Heart left ventricle (tissue), 16 donors: ENCODE data around the gene GALNTL6. TPM values are rescaled to one million over a fixed set of nuclear protein-coding genes. Genes with fewer than 3 reads are reported as not detected.
A peak's percentile ranks its signal among the peaks of the same experiment; 100 is the strongest.

Experiments
- ATAC-seq, 4 donors: fragments of 200-7000 bp; cut with Tn5 transposase; one replicate each; pipeline ENCODE4 v1.9.1; 2020 to 2022; ENCODE audit warnings: moderate library complexity in 4 of 4, mild to moderate bottlenecking in 3 of 4, moderate number of reproducible peaks in 1 of 4
- DNase-seq, 5 donors: peaks; one replicate each; pipeline ENCODE4 v3.0.0-alpha.2; 2020
- H3K27ac ChIP-seq, 12 donors: fragments of 200-600 bp; sonication (generic) in 4 of 12; one replicate each; pipeline versions ENCODE4 v1.5.0 to v1.8.0; 2016 to 2022; ENCODE audit warnings: mild to moderate bottlenecking in 2 of 12
- H3K27me3 ChIP-seq, 9 donors: fragments of 200-600 bp; sonication (generic) in 2 of 9; one replicate each; pipeline versions ENCODE4 v1.5.1 to v1.8.0; 2016 to 2022; ENCODE audit warnings: mild to moderate bottlenecking in 3 of 9
- H3K36me3 ChIP-seq, 9 donors: fragments of 200-600 bp; sonication (generic) in 2 of 9; one replicate each; pipeline versions ENCODE4 v1.5.0 to v1.8.0; 2018 to 2022; ENCODE audit warnings: mild to moderate bottlenecking in 2 of 9
- H3K4me1 ChIP-seq, 12 donors: fragments of 200-600 bp; sonication (generic) in 4 of 12; one replicate each; pipeline versions ENCODE4 v1.5.0 to v1.8.0; 2016 to 2022; ENCODE audit warnings: mild to moderate bottlenecking in 3 of 12
- H3K4me3 ChIP-seq, 12 donors: fragments of 200-600 bp; sonication (generic) in 4 of 12; one replicate each; pipeline versions ENCODE4 v1.5.0 to v1.8.0; 2017 to 2022; ENCODE audit warnings: mild to moderate bottlenecking in 9 of 12, moderate library complexity in 4 of 12
- H3K9me3 ChIP-seq, 12 donors: fragments of 200-600 bp; sonication (generic) in 4 of 12; one replicate each; pipeline versions ENCODE4 v1.5.0 to v1.8.0; 2016 to 2022; ENCODE audit warnings: mild to moderate bottlenecking in 1 of 12
- POLR2A ChIP-seq, 2 donors: fragments of 450-650 bp; IDR thresholded peaks; one replicate each; pipeline ENCODE4 v1.6.1; 2017; ENCODE audit warnings: antibody characterized with exemption in 2 of 2, mild to moderate bottlenecking in 2 of 2, moderate library complexity in 2 of 2
- WGBS, 4 donors: extraction: QIAGEN DNeasy Blood & Tissue Kit in 2 of 4; methylation state at CpG; one replicate each; pipeline versions ENCODE4 v1.1.5 to v1.1.7; 2013 to 2018; 5-methylcytosine and 5-hydroxymethylcytosine counted together
- intact Hi-C, 10 donors: fragments of 100-400 bp; cut with DNase I; formaldehyde crosslinking; loops; one replicate each; pipeline versions ENCODE4 v1.11.1 to v1.14.2; 2022
- polyA plus RNA-seq, 2 donors: library from polyadenylated mRNA; stranded (reverse); fragments of 200-250 nt; gene quantifications; one replicate each; pipeline ENCODE4 v1.2.3, GENCODE V29; 2013
- total RNA-seq, 9 donors: library from RNA; depleted of rRNA in 2 of 9; stranded (reverse); fragments of >200 nt in 2 of 9; fragmentation: NEBNext Ultra II Directional in 3 of 9; extraction: Animal tissue kit (Norgen Biotek cat#: 25700) in 3 of 9; gene quantifications; one replicate each; pipeline versions ENCODE4 v1.1.0 to v1.2.4, GENCODE V29; 2016 to 2023
- TF ChIP-seq, protein P1 (sequence below), 12 donors: fragments of 200-600 bp; sonication (generic) in 4 of 12; IDR thresholded peaks; one replicate each; pipeline versions ENCODE4 v1.5.0 to v1.8.0; 2018 to 2022; ENCODE audit warnings: antibody characterized with exemption in 12 of 12, mild to moderate bottlenecking in 5 of 12
- donor health status: ischemic (EF 13 %, LVEDD 7.1; RV severe dilation, severe dysfunction).
- donor health status: healthy with polysubstance abuse.
- donor health status: DM: no; HTN: yes; CAD: no.
- donor health status: DM: no; HTN: no; CAD: no.
- donor health status: ischemic (EF 25% LVEDD 6.9; RV normal size, moderate dysfunction).
- donor health status: ischemic (EF 25% LVEDD 5.7; RV mildly dilated, moderate dysfunction).
- donor health status: healthy.
- donor health status: DM: yes; HTN: yes; CAD: no.
- donor health status: ischemic (EF 35%, LVEDD 5.7; RV mildly dilated, moderate dysfunction).
- donor health status: nonischemic (EF 11% LVEDD 7.7; RV severe dilation, severe dysfunction).
- donor health status: DM: yes; HTN: yes; CAD: no.
- donor health status: PGD.
- donor health status: ischemic (EF 29% LVEDD 5.4; RV normal size, mild dysfunction).
- donor health status: nonischemic (EF 23%, LVEDD 6.1; RV moderate dilation, normal function).

The GALNTL6 gene
- total and polyA plus RNA-seq, 11 donors, result 0.33 to 0.52 TPM; not detected in 9

- WGBS, 4 donors, result 2 to 6% (median 4%) methylated on average over 8 to 12 of the region's 12 CpGs
- peak in 1 of 4 donors; percentile 34 for ATAC-seq
- Histone ChIP-seq H3K27ac (no peak overlapping the region), H3K4me1 (peaks cover 0 to 21% (median 2%) of the 10 kb centered on the region in 12 donors), H3K4me3 (peak overlapping the region in 6 of 12 donors; percentile 9 to 49 (median 39)), H3K36me3 (no peaks in the 10 kb centered on the region), H3K27me3 (peaks cover 11 to 50% (median 25%) of the 10 kb centered on the region in 9 donors), H3K9me3 (no peaks in the 10 kb centered on the region)
- intact Hi-C loops, result no loop called here
- no peak for DNase-seq
- TF ChIP-seq, protein P1, sequence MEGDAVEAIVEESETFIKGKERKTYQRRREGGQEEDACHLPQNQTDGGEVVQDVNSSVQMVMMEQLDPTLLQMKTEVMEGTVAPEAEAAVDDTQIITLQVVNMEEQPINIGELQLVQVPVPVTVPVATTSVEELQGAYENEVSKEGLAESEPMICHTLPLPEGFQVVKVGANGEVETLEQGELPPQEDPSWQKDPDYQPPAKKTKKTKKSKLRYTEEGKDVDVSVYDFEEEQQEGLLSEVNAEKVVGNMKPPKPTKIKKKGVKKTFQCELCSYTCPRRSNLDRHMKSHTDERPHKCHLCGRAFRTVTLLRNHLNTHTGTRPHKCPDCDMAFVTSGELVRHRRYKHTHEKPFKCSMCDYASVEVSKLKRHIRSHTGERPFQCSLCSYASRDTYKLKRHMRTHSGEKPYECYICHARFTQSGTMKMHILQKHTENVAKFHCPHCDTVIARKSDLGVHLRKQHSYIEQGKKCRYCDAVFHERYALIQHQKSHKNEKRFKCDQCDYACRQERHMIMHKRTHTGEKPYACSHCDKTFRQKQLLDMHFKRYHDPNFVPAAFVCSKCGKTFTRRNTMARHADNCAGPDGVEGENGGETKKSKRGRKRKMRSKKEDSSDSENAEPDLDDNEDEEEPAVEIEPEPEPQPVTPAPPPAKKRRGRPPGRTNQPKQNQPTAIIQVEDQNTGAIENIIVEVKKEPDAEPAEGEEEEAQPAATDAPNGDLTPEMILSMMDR (IDR thresholded peaks at IDR 0.05), result no peak
- no peak for TF ChIP-seq POLR2A (IDR thresholded peaks at IDR 0.05)
These were observed 905 bp upstream of the GALNTL6 start for GRCh38 chr4:171812333-171812664.

DNA sequence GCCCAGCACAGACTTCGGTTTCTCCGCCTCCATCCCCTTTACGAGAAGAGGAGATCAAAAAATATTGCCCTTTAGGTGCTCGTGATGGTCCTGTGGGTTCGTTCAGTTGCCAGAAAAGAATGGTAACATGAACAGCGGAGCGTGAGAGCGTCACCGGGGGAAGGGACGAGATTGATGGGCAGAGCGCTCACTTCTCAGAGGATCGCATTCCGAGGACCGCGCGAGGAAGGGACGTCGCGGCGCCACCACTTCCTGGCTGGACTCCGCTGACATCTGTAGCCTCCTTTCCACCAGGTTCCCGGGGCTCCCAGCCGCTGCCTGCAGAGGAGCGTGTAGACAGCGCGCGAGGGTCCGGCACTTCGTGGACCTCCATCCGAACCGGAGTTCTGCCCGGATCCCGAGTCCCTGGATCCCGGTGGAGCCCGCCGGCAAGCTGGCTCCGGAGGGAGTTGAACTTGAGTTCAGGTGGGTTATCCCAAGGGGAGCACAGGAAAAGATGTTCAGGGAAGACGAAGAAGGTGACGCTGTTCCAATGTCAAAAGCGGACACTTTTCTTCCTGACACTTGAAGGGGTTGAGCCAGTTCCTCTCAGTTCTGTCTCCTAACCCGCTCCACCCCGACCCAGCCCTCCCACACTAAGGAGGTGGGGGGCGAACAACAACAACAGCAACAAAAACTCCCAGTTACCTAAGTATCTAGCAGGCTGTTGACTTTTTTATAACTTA is 484 bp downstream of the GALNTL6 start:
- peaks cover 11 to 50% (median 25%) of the 10 kb centered on the region in 9 donors for H3K27me3 ChIP-seq
- intact Hi-C loops, result no loop called here
- peak in 1 of 4 donors; percentile 20 for ATAC-seq

GRCh38 chr4:171814545-171814944 is 1.3 kb downstream of the GALNTL6 start:
- Histone ChIP-seq H3K27me3 (peaks cover 11 to 50% (median 25%) of the 10 kb centered on the region in 9 donors), H3K27ac (no peak overlapping the region), H3K9me3 (no peaks in the 10 kb centered on the region), H3K4me3 (no peak overlapping the region), H3K4me1 (peaks cover 0 to 21% (median 2%) of the 10 kb centered on the region in 12 donors), H3K36me3 (no peaks in the 10 kb centered on the region)
- ATAC-seq, result no peak
- peak in 1 of 5 donors; percentile 35 for DNase-seq
- TF ChIP-seq POLR2A (IDR thresholded peaks at IDR 0.05), result no peak
- TF ChIP-seq, protein P1 (IDR thresholded peaks at IDR 0.05), result no peak
- 39 to 46% (median 43%) methylated on average over 11 of the region's 11 CpGs for WGBS, 4 donors
- intact Hi-C loops, result no loop called here

More for the DNA sequence above, 484 bp downstream of the GALNTL6 start:
- H3K4me3 ChIP-seq, result peak overlapping the region; percentile 9 to 49 (median 34)
- peak in 2 of 5 donors; percentile 17 to 53 for DNase-seq
- no peaks in the 10 kb centered on the region for H3K9me3 ChIP-seq
- H3K27ac ChIP-seq, result no peak overlapping the region
- H3K4me1 ChIP-seq, result peaks cover 0 to 21% (median 2%) of the 10 kb centered on the region in 12 donors
- H3K36me3 ChIP-seq, result no peaks in the 10 kb centered on the region
- TF ChIP-seq, protein P1 (IDR thresholded peaks at IDR 0.05), result no peak
- no peak for TF ChIP-seq POLR2A (IDR thresholded peaks at IDR 0.05)
- 2 to 3% (median 2%) methylated on average over 23 to 43 of the region's 43 CpGs for WGBS, 4 donors

DNA sequence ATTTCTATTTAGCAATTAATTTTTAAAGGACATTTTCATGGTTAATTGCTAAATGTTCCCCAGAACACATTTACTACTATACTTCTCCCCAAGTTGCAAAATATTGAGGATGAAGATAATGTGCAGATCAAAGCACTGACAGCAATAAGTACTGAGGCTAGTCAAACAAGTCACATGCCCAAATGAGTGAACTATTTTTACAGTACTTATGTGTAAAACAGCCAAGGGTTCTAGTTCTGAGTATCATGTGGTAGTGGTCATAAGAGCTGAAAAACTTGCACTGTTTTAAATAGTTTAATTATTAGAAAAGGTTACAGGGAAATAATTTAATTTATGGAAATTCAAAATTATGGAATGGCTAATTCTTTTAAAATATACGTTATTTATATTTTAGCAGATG is 3.8 kb downstream of the GALNTL6 start:
- DNase-seq (no peak), ATAC-seq (no peak)
- H3K9me3 ChIP-seq, result no peaks in the 10 kb centered on the region
- TF ChIP-seq POLR2A (IDR thresholded peaks at IDR 0.05), result no peak
- TF ChIP-seq, protein P1 (IDR thresholded peaks at IDR 0.05), result no peak
- intact Hi-C loops, result no loop called here
- H3K27me3 ChIP-seq, result peaks cover 11 to 39% (median 22%) of the 10 kb centered on the region in 9 donors
- H3K4me1 ChIP-seq, result peaks cover 0 to 19% (median 2%) of the 10 kb centered on the region in 12 donors
- no peak overlapping the region for H3K27ac ChIP-seq
- 79 to 85% (median 81%) methylated on average over 1 of the region's 1 CpG for WGBS, 4 donors
- no peak overlapping the region for H3K4me3 ChIP-seq
- H3K36me3 ChIP-seq, result no peaks in the 10 kb centered on the region
